ENCODE results near the gene TMEM109.

TMEM109 gene

DNA sequence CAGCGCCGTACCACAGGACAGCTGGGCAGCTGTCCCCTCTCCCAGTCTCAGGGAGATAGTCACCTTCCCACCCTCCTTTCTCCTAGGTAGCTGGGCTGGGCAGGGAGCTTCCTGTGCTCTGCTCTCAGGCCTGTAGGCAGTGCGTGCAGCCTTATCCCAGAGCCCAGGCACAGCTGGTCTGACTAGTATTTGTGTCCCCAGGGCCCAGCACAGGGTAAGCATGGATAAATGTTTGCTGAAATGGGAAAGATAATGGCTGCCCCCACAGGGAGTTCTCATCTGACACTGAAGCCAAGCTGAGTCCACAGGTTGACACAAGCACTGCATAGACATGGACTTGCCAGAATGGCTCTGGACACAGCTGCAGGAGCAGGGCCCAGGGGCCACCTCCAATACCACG lies 28.3 kb downstream of the TMEM109 start:
- DNase-seq (ENCODE audit: low spot score) = no peak

DNA sequence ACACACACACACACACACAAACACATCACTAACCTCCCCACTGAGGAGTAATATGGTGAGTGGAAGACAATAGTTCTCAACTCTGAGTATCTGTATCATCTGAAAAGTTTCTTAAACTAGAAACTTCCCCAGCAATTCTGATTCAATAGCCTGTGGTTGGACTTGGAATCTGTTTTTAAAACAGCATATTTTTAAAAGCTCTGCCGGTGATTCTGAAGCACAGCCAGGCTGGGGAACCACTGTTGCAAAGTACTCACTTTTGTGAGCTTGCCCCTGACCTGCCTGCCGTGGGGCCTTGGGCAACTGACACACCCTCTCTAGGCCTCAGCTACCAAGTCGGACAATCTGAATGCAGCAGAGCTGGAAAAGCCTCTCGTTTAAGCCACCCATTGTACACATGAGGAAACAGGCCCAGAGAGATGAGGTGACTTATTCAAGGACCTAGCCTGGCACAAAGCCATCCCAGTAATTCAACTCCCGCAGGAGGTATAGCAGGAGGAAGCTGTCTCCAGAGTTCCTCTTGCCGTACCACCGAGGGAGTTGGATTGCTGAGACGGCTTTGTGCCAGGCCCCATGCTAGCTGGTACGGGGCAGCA lies 29.1 kb downstream of the TMEM109 start:
- DNase-seq (ENCODE audit: low spot score) = no peak

DNA sequence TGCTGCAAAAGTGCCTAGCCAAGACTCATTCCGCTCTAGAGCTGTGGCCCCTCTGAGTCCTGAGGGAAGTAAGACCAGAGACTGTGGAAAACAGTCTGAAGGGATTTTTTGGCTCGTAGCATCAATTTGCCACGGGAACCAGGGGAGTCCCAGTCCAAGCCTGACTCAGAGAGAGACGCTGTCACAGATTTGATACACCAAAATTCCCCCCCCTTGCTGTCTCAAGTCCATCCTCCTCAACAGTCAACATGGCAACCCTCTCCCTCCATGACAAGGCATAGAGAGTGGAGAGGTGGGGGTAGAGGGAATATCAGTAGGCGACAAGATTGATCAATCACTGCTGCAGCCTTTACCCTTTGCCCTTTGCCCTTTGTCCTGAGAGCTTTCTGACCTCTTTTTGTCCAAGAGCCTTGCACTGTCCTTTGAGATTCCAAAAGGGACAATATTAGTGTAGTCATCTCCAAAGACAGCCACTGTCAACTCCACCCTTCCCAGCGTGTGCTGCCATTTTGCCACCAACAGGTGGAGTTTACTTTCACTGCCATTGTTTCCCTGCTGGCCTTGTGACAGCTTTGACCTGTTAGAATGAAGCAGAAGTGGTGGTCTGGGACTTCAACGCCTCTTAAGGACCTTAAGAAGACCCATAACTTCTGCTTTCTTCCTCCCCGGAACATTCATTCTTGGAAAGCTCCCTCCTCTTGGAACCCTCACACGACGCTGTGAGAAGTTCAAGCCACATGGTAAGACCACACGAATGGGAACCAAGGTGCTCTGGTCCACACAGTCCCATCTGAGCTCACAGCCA lies 30.7 kb downstream of the TMEM109 start:
- no peak for DNase-seq (ENCODE audit: low spot score)

DNA sequence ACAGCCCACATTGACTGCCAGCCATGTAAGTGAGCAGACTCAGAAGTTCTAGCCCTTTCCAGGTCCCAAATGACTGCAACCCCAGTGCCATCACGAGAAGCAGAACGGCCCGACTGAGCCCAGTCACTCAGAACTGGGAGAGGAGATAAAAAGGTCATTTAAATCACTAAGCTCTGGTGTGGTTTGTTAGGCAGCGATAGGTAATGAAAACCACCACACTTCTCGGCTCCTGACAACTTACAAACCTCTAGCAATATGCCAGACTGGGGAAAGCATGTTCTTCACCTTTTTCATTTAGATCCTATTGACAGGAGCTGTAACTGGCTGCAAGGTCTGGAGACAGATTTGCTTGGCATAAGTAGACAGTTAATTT lies 31.3 kb downstream of the TMEM109 start:
- no peak for DNase-seq (ENCODE audit: low spot score)

DNA sequence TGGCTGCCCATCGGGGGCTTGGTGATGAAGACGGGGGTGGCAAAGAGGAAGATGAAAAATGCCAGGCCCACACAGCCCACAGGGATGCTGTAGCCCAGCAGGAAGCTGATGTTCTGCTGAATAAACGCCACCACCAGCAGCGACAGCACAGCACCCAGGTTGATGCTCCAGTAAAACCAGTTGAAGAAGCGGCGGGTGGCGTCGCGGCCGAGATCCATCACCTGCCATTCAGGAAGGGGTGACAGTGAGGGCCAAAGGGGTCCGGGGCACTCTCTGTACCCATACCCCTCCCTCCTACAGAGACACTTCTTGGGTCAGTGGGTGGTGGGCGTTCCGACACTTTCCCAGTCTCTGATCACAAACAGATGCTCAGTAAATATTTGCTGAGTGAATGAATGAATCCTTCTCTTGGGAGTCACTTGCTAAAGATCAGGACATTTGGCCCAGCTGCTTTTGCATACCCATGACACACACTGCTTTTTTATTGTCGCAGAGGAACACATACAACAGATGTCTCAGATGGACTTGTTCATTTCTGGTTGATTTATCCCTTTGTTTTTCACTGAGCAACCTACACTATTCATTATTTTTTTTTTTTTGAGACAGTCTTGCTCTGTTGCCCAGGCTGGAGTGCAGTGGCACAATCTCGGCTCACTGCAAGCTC lies 32.8 kb downstream of the TMEM109 start:
- DNase-seq (ENCODE audit: low spot score) = no peak

DNA sequence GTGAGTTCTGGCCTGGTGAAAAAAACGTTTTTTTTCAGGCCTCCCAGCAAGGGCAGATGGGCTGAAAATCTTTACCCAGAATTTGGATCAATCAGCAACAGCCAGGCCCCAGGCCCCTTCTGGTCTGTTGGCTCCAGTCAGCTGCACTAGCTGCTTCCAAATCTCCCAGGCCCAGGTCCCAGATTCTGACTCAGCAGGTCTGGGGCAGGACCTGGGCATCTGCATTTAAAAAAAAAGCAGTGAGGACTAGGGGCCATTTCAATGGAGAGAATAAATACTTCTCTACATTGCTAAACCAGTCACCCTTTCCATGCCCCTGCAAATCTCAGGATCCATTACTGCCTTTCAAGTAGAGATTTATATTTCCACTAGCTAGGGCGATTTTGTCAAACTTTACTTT lies 33.7 kb downstream of the TMEM109 start:
- no peak for DNase-seq (ENCODE audit: low spot score)

DNA sequence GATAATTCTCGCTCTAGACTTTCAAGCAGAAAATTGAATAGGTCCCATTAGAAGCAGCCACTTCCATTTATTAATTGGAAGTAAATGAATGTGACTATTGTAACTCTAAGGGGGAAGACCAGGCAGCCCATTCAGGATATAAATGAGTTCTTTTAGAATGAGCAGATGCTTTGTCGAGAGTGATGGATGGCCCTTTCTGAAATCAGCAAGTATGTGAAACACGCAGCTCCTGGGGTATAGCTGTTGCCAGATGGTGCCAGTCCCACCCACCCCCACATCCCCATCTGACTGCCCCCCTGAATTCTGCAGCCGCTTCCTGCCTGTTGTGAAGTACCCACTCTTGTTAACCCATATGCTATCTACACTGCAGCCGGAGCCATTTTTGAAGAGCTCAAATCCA lies 34.3 kb downstream of the TMEM109 start:
- no peak for DNase-seq (ENCODE audit: low spot score)

DNA sequence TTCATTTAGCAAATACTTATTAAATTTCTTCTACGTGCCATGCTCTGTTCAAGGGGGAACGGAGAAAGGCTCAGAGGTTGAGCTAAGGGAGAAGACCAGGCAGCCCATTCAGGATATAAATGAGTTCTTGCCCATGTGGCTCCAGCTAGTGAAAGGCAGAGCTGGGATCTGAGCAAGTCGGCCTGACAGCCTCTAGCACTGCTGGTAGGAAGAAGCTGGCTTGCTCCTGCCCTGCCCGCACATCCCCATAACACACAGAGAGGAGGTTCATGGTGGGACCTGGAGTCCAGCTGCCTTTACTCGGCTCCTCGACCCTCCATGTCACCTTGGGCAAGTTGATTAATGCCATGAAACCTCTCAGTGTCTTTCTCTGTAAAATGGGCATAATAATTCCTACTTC lies 36.1 kb downstream of the TMEM109 start:
- no peak for DNase-seq (ENCODE audit: low spot score)

DNA sequence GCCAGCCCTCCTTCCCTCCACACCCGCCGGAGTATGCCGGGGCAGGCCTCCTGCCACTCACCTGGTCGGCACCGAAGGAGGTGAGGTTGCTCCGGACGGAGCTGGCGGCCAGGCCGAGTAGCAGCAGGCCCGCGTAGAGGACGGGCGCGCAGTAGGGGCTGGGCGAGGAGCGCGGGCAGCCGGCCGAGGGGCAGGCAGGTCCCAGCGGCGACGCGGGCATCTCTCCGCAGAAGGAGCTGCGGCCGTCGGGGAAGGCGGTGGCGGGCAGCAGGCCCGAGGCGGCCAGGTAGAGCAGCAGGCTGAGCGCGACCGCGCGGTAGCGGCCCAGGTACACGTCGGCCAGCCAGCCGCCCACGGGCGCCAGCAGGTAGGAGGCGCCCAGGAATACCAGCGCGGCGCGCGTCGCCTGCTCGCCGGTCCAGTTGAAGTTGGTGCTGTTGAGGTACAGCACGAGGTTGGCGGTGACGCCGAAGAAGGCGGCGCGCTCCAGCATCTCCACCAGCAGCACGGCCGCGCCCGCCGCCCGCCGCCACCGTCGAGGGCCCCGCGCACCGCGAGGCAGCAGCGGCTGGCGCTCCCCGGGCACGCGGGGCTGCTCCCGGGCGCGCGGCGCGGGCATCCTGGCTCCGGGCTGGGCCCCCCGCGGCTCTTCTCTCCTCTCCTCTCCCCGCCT lies 37.1 kb downstream of the TMEM109 start:
- peak; percentile 42 for DNase-seq (ENCODE audit: low spot score)

DNA sequence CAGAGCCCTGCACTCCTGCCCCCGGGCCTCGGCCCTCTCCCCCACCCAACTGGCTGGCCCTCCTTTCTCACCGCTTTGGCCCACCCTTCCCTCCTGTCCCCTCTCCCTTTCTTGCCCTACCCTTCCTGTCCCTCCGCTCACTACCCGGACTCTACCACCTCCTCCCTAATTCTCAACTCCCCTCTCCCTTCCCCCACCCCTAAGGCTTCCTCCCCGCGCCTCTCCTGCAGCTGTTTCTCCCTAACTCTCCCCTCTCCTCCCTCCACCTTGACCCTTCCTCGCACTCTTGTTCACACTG lies 37.6 kb downstream of the TMEM109 start:
- DNase-seq (ENCODE audit: low spot score) = peak; percentile 48

DNA sequence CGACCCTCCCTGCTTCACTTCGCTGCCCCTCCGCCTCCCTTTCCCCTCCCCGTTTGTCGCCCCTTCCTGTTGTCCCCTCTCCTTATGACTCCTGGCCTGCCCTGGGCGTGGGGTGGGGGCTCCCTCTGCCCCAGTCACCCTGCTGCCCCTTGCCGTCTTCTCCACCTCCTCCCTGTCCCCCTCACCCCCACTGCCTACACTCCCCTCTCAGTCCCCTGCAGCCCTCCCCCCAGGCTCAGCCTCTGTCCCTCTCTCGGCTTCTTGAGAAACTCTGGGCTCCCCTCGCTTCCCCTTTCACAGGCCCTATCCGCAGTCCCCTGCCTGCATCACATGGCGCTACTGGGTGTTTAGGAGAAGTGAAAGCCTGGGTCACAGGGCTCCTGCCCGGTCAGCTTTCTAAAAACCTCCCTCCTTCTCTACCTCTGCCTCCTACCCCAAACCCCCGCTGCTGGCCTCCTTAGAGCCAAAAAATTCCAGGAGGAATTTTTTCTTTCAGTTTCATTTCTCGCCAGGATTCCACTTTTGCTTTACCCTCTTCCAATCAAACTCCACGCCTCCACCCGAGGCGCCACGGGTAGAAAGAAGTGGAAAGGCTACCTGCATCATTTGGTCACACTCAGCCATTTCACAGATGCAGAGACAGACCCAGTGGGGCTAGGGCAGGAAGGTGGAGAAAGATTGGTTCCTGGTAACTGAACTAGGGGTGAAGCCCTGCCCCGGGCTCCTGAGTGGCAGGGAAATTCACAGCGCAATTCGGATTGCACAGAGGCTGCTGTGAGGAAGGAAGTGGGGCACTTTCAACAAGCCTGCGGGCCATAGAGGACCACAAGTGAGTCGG lies 38.2 kb downstream of the TMEM109 start, which contains the start of gene SLC15A3:
Gene SLC15A3, minus strand, starts transcription at position 273 of the 838 bp plus-strand sequence. CDS start 625 bp downstream, outside the sequence.
- peak; percentile 42 for DNase-seq (ENCODE audit: low spot score)

DNA sequence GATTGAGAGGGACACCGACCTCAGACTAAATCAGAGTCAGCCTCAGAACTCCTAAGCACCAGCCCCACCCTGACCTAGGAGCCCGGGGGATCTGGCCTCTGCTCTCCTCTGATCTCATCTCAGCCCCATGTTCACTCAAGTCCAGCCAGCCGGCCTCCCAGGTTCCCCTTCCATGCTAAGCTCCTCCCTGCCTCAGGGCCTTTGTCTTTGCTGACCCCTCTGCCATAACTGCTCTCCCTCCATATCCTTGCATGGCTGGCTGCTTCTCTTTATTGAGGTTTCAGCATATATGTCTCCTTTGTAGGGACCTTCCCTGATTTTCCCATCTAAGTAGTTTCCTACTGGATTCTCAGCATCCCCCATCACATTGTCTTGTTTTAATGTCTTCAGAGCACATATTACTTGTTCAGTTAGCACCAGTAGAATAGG lies 38.8 kb downstream of the TMEM109 start:
- no peak for DNase-seq (ENCODE audit: low spot score)

DNA sequence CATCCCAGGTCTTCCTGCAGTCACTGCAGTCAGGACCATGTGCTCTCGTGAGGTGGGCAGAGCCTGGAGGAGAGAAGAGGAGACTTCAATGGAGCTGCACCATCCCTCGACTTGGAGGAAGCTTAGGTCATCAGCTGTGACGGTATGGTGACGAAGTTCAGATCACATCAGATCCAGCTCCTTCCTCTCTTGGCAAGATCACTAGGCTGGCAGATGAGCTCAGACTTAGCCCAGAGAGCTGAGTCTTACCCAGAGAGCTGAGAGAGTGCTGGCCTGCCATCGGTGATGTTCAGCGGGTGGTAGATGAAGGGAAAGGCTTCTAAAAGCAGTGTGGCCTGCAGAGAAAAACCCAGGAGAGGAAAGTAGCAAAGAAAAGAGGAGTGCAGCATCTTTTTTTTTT lies 39.8 kb downstream of the TMEM109 start:
- no peak for DNase-seq (ENCODE audit: low spot score)

DNA sequence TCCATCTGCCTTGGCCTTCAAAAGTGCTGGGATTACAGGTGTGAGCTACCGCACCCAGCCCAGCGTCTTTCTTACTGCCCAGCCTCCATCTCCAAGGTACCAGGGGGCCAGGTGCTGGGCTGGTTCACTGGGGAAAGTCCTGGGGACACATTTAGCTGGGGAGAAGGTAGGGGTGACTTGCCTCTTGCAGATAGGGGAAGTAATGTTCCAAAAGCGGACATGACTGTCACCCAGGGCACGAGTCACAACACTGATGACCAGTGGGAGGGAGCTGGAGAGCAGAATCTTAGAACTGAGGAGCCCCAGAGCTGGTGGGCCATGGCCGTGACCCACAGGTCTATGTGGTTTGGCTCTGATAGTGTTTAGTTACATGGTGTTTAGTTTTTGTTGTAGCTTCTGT lies 40.5 kb downstream of the TMEM109 start:
- DNase-seq (ENCODE audit: low spot score) = no peak

DNA sequence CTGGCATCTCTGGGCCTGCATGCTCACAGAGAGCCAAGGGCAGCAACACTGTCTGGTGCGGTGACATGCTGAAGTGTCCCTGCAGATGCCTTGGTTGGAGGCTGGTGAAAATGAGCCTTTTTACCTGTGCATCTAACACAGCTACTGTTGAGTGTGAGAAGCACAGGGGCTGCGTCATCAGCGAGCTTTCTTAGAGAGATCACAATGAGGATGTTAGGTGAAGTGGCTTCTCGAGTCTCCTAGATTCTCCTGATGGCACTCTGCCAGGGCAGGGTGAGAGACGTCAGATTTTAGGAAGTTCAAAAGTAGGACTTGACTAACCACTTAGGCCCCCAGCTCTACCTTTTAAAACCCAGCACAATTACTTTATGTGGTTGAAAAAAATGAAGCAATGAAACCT lies 41.6 kb downstream of the TMEM109 start:
- DNase-seq (ENCODE audit: low spot score) = no peak

DNA sequence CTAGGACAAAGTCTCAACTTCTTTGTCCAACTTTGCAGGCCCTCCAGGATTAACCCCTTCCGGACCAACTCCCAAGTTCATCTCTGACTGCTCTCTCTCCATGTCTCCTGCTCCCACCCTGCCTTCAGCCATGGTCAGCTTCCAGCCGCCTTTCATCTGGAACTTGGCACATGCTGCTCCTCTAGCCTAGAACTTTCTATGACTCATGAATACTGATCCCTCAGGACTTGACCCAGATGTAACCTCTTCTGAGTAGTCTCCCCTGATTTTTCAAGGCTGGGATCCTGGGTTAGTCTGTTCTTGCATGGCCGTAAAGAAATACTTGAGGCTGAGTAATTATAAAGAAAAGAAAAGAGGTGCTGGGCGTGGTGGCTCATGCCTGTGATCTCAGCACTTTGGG lies 43.2 kb downstream of the TMEM109 start:
- DNase-seq (ENCODE audit: low spot score) = no peak

DNA sequence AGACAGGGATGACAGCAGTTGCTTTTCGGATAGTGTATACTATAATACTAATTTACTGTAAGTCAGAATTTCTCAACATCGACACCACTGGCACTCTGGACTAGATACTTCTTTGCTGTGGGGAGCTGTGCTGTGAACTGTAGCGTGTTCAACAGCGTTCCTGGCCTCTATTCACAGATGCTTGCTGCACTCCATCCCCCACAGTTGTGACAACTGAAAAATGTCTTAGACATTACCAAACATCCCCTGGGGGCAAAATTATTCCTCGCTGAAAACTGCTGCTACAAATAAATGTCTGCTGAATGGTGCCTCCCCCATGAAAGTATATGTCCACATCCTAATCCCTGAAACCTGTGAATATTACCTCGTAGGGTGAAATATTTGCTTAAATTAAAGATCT lies 45.5 kb downstream of the TMEM109 start:
- DNase-seq (ENCODE audit: low spot score) = no peak

DNA sequence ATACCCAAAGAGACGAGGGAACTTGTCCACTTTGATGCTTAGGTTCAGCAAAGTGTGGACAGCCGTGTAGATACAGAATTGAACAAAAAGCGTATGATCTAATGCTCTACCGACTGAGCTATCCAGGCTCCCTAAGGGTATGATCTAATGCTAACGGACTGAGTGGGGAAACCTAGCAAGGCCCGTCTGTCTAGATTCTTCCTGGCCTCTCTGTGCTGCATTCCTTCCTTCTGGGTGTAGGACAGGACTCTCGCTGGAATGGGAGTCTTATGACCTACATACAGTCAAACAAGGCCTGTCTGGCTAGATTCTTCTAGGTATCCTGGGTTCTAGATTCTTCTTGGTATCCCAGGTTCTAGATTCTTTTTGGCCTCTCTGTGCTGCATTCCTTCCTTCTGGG lies 46.4 kb downstream of the TMEM109 start:
- no peak for DNase-seq (ENCODE audit: low spot score)

DNA sequence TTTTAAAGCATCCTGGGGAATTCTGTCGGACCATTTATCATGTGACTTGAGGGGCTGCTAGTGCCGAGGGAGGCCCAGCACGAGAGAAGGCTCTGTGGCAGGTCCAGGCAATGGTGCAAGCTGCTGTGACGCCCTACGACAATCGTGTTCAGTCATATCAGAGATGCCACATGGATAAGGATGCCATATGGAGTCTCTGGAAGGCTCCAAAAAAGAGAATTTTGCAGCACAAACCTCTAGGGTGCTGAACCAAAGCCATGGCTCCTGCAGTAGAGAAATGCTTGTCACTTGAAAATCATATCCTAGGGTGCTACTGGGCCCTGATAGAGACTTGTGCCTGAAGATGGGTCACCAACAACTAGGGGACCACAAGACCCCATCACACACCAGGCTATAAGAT lies 50.8 kb downstream of the TMEM109 start:
- DNase-seq (ENCODE audit: low spot score) = no peak

DNA sequence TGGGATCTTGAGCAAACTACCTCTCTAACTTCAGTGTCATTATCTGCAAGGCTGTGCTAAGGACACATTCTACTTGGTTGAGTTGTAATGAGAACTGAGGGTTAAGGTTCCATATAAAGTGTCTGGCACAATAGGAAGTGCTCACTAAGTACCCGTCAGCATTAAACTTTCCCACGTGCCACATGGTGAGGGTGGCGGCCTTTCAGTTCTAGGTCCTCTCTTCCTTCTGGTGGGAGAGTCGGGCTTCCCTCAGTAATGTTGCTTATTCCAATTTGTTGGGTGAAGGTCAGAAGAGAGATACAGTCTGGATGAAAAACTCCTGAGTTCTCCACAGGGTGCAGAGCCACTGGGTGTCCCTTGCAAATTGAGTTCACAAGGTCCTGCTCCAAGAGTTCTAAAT lies 52.9 kb downstream of the TMEM109 start:
- no peak for DNase-seq (ENCODE audit: low spot score)

DNA sequence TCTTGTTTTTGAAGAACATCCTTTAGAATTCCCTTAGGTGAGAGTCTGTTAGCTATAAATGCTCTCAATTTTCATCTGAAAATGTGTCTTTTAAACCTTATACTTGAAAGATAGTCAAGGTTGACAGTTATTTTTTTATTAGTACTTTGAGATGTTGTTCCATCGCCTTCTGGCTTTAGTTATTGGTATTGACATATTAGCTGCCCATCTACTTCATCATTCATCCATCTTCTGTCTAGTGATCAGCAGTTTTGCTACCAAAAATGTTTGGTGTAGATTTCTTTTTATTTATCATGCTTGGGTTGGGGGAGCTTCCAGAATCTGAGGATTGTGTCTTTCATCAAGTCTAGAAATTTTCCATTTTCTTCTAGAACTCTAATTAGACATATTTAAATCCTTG lies 54.3 kb downstream of the TMEM109 start:
- DNase-seq (ENCODE audit: low spot score) = no peak

DNA sequence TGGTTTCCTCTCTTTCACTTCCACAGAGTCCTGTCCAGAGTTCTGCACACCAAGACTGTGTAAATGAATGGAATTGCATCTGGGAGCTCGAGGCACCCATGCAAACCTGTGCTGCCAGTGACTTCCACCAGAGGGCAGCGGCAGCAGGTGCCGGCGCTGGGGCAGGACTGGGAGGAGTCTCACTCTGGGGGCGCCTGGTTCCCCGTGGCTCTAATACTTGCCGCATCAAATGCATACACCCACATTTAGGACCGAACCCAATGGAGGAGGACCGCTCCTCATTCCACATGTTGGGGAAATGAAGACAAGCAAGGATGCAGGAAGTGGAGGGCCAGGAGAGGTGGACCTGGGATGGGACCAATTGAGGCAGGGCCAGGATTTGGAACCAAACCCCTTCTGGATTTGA lies 56.4 kb downstream of the TMEM109 start:
- peak; percentile 82 for DNase-seq (ENCODE audit: low spot score)

Measured in iPS-NIHi11 (cell line).